Liver (tissue), 3 donors: ENCODE measurements around the gene PTPN22.

ENCODE experiments used
- CTCF ChIP-seq: fragments of 150-350 bp; IDR thresholded peaks from 2 replicates; pipeline ENCODE4 v1.5.1; 2017; ENCODE audit warnings: improper control_type of control experiment, low read depth, low read length; ENCODE audit not compliant: missing input control
- EGR1 ChIP-seq, 2 donors: IDR thresholded peaks; 2 replicates each; pipeline ENCODE4 v1.6.1; 2016 to 2018; ENCODE audit warnings: antibody characterized with exemption in 2 of 2, low read depth in 2 of 2
- FOXA2 ChIP-seq: IDR thresholded peaks from 2 replicates; pipeline ENCODE4 v1.6.1; 2016; ENCODE audit warnings: antibody characterized with exemption
- JUND ChIP-seq, 2 donors: IDR thresholded peaks; 2 replicates each; pipeline ENCODE4 v1.6.1; 2016; ENCODE audit warnings: antibody characterized with exemption in 2 of 2
- RAD21 ChIP-seq, 2 donors: IDR thresholded peaks; 2 replicates each; pipeline ENCODE4 v1.6.1; 2016; ENCODE audit warnings: antibody characterized with exemption in 2 of 2, mild to moderate bottlenecking in 2 of 2
- RXRA ChIP-seq, 2 donors: IDR thresholded peaks; 2 replicates each; pipeline ENCODE4 v1.6.1; 2017 to 2018; ENCODE audit warnings: antibody characterized with exemption in 2 of 2, mild to moderate bottlenecking in 1 of 2
- SP1 ChIP-seq: IDR thresholded peaks from 2 replicates; pipeline ENCODE4 v1.6.1; 2018; ENCODE audit warnings: antibody characterized with exemption, mild to moderate bottlenecking
- TAF1 ChIP-seq: conservative IDR thresholded peaks from 2 replicates; pipeline ENCODE4 v1.6.1; 2016; ENCODE audit warnings: antibody characterized with exemption, mild to moderate bottlenecking
- YY1 ChIP-seq: IDR thresholded peaks from 2 replicates; pipeline ENCODE4 v1.6.1; 2016; ENCODE audit warnings: antibody characterized with exemption, mild to moderate bottlenecking
- TF ChIP-seq, protein P1 (sequence below): IDR thresholded peaks from 2 replicates; pipeline ENCODE4 v1.6.1; 2016; ENCODE audit warnings: antibody characterized with exemption
- donor health status: healthy.
- donor health status: healthy.

- TF ChIP-seq CTCF (no peak), TAF1 (no peak), FOXA2 (no peak), JUND (IDR thresholded peaks at IDR 0.05) (no peak), RAD21 (IDR thresholded peaks at IDR 0.05) (no peak), YY1 (no peak), RXRA (IDR thresholded peaks at IDR 0.05) (no peak), EGR1 (IDR thresholded peaks at IDR 0.05; ENCODE audit: low read depth in 2 of 2) (no peak), SP1 (no peak)
- TF ChIP-seq, protein P1, sequence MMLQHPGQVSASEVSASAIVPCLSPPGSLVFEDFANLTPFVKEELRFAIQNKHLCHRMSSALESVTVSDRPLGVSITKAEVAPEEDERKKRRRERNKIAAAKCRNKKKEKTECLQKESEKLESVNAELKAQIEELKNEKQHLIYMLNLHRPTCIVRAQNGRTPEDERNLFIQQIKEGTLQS: no peak
Measured at GRCh38 chr1:113879739-113880038, 8.2 kb upstream of the PTPN22 start.
